ENCODE results near the gene RBMS1.

Gene RBMS1

DNA sequence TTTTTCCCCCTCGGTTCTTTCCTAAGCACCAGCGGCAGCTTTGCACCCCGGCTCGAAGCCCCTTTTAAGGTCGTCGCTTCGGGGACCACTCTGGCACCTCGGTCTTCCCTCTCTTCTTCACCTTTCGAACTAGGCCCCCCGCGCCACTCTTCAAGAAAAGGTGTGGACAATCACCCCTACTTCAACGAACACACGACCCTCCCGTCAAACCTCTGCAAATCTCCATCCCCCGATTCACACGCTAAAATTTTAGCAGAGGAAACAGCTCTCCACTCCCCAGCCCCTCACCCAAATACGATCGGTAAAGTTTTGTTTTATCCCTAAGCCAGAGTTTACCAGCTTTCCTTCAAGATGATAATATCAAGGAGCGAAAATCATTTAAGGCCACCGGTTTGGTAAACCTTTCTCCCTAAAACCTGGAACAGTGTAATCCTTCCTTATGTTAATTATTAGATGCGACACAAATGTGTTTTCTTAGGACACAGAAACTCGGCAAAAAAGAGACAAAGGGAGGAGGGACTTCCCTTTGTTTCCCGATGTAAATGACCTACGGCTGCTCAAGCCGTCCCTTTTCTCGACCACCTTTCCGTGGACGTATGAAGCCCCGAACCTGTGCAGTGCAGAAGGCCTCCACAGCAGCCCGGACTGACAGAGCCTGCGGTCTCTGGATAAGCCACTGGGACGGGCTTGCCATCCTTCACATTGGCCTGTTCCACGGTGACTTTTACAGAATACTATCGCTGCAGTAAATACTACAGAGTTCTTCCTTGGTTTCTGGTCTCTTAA, 85.2 kb downstream of the RBMS1 start:
- DNase-seq (ENCODE audit: low read depth): no peak
- no peak overlapping the region for H3K4me3 ChIP-seq (ENCODE audit: low read depth, low read length)
- TF ChIP-seq, protein P1, sequence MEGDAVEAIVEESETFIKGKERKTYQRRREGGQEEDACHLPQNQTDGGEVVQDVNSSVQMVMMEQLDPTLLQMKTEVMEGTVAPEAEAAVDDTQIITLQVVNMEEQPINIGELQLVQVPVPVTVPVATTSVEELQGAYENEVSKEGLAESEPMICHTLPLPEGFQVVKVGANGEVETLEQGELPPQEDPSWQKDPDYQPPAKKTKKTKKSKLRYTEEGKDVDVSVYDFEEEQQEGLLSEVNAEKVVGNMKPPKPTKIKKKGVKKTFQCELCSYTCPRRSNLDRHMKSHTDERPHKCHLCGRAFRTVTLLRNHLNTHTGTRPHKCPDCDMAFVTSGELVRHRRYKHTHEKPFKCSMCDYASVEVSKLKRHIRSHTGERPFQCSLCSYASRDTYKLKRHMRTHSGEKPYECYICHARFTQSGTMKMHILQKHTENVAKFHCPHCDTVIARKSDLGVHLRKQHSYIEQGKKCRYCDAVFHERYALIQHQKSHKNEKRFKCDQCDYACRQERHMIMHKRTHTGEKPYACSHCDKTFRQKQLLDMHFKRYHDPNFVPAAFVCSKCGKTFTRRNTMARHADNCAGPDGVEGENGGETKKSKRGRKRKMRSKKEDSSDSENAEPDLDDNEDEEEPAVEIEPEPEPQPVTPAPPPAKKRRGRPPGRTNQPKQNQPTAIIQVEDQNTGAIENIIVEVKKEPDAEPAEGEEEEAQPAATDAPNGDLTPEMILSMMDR (IDR thresholded peaks at IDR 0.05; ENCODE audit: control insufficient read depth, extremely low read depth, insufficient read depth): no peak

GRCh38 chr2:160407393-160408172, 86.0 kb downstream of the RBMS1 start:
- no peak for DNase-seq (ENCODE audit: low read depth)
- no peak overlapping the region for H3K4me3 ChIP-seq (ENCODE audit: low read depth, low read length)
- TF ChIP-seq, protein P1 (IDR thresholded peaks at IDR 0.05; ENCODE audit: control insufficient read depth, extremely low read depth, insufficient read depth): no peak

- H3K4me3 ChIP-seq (ENCODE audit: low read depth, low read length): no peak overlapping the region
- no peak for DNase-seq (ENCODE audit: low read depth)
- TF ChIP-seq, protein P1 (IDR thresholded peaks at IDR 0.05; ENCODE audit: control insufficient read depth, extremely low read depth, insufficient read depth): no peak
Observed at GRCh38 chr2:160406591-160407392, 86.8 kb downstream of the RBMS1 start.

- DNase-seq (ENCODE audit: low read depth): no peak
- TF ChIP-seq, protein P1 (IDR thresholded peaks at IDR 0.05; ENCODE audit: control insufficient read depth, extremely low read depth, insufficient read depth): no peak
- H3K4me3 ChIP-seq (ENCODE audit: low read depth, low read length): no peak overlapping the region
Observed at GRCh38 chr2:160405077-160405867, 88.3 kb downstream of the RBMS1 start.

- TF ChIP-seq, protein P1 (IDR thresholded peaks at IDR 0.05; ENCODE audit: control insufficient read depth, extremely low read depth, insufficient read depth): no peak
- H3K4me3 ChIP-seq (ENCODE audit: low read depth, low read length): no peak overlapping the region
- DNase-seq (ENCODE audit: low read depth): no peak
Observed at GRCh38 chr2:160402997-160403979, 90.3 kb downstream of the RBMS1 start.

Data from LNCaP clone FGC (cell line).